Hematopoietic multipotent progenitor cell treated with erythropoietin and hydrocortisone succinate and interleukin-3 and kit ligand, for 4 days (in vitro differentiated cells): ENCODE data around the gene EDA2R.

Source experiments
- DNase-seq: peaks from one replicate; pipeline ENCODE4 v3.0.0-alpha.2; 2015

EDA2R gene, protein sequence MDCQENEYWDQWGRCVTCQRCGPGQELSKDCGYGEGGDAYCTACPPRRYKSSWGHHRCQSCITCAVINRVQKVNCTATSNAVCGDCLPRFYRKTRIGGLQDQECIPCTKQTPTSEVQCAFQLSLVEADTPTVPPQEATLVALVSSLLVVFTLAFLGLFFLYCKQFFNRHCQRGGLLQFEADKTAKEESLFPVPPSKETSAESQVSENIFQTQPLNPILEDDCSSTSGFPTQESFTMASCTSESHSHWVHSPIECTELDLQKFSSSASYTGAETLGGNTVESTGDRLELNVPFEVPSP

GRCh38 chrX:66638591-66639500, at the start of gene EDA2R:
Gene EDA2R (minus strand): TSS chrX:66639078. CDS start chrX:66616020, 23,058 bp downstream.
- DNase-seq, result peak; percentile 67

- DNase-seq, result no peak
Measured at GRCh38 chrX:66684196-66684595, 45.3 kb upstream of the EDA2R start.

- DNase-seq, result no peak
Measured at GRCh38 chrX:66680451-66680850, 41.6 kb upstream of the EDA2R start.

DNA sequence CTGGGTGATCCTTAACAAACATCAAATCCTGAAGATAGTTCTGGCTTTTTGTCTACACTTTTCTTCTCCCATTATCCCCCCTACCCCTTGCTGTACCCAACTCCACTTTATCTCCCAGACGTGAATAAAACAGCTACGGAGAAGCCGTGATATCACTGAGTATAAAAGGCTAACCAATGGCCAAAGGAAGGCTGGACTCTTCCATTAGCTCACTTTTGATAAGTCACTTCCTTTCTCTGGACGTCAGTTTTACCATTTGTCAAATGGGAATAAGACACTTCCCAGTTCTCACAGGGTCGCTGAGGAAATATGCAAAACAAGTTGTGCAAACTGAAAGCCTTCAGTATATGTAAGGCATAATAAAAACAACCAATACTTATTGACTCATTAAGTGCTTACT, 38.6 kb upstream of the EDA2R start:
- no peak for DNase-seq

DNA sequence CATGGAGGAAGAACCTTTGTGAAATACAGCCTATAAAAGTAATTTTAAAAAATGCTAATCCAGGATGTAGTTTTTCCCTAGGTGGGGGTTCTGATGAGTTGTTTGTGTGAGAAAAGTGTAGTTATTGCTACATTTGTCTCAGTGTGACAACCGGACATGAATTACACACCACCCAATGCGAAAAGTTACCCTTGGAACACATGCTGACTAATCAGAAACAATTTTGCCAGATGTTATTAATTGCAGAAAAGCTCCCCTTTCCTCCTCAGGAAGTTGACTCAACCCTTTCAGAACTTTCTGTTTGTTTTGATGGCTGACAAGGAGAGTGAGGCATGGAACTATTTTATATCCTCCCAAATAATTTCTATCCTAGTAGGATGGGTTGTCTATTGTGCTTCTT, 38.1 kb upstream of the EDA2R start:
- DNase-seq, result no peak

DNA sequence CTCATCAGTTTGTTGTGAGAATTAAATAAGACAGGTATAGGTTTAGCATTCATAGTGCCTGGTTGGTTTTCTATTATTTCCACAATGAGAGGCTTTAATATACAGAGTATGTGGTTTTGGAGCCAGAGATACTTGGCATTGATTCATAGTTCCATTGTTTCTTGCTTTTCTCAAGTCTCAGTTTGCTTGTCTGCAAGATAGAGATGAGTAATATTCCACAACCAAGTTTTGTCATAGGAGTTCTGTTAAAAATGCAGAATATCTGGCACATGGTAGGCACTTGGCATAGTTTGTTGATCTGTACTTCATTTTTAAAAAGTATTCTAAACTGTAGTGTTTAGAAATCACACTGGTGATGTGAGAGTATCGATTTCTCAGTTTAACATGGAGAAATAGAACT, 37.5 kb upstream of the EDA2R start:
- no peak for DNase-seq

- DNase-seq, result no peak
Measured at GRCh38 chrX:66675541-66675940, 36.7 kb upstream of the EDA2R start.

DNA sequence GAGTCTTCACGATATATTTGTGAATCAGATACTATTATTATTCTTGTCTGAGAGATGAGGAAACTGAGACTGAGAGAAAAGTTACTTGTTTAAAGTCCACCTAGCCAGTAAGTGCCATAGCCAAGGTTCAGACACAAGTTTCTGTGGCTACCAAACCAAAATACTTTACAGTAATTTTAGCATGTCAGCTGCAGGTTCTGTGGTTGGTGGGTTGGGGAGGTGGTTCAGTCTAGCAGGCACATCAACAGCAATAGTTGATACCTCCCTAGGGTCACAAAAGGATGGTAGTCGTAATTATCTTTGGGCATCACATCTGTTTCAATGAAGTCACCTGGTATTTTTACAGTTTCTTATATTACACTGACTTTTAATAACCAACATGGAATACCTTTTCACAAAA, 35.6 kb upstream of the EDA2R start:
- DNase-seq, result no peak

- no peak for DNase-seq
Measured at GRCh38 chrX:66672106-66672505, 33.2 kb upstream of the EDA2R start.

GRCh38 chrX:66654411-66654810, 15.5 kb upstream of the EDA2R start:
- DNase-seq, result peak; percentile 1

DNA sequence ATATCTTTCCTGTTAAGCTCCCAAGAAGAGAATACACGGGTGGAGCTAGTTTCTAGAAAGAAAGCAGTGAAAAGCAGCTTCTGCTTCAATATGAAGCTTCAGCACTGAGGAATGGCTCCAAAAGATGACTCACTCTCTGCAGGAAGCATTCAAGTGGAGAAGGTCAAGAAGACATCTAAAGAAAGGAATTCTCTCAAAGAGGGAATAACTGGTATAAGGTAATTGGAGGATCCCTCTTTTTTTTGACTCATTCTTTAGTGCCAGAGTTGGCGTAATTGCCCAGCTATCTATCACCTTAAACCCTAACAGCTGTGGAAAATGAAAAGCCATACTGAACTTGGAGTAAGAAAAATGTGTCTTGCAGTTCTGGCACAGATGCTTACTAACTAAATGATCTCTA, 3.5 kb downstream of the EDA2R start:
- no peak for DNase-seq

GRCh38 chrX:66634272-66634671, 4.6 kb downstream of the EDA2R start:
- no peak for DNase-seq

DNA sequence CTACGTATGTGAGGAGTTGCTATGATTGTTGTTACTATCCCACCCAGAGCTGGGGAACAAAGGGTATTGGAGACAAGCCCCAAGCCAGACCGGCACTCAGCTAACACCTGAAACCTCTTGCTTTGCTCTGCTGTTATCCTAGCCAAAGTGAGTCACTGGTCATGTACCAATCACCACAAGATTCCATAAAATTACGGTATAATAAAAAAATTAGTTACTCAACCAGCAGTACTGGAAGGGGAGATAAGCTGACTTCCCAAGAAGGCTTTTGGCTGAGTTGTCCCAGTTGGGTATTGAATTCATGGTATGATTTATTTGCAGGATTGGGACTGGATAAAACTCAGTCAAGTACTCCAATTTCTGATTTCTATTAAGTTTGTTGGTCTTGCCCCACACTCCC, 5.3 kb downstream of the EDA2R start:
- DNase-seq, result no peak

DNA sequence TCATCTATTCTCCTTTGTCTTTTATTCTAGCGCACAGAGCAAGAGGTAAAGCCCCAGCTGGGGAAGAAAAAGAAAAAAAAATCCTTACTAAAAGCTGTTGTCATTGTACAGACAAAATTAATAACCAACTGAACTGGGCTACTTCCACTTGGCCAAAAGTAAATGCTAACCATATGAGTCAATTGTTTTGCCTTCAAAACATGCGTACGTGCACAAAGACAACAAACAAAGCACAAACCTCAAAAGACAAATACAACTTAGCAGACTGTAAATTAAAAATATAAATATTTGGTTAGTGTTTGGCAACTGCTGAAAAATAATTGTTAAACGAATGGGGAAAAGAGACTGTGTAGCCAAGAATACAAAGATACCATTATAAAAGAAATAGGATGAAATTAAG, 5.9 kb downstream of the EDA2R start:
- no peak for DNase-seq

GRCh38 chrX:66632473-66632872, 6.4 kb downstream of the EDA2R start:
- no peak for DNase-seq

GRCh38 chrX:66625525-66625924, 13.4 kb downstream of the EDA2R start:
- no peak for DNase-seq

DNA sequence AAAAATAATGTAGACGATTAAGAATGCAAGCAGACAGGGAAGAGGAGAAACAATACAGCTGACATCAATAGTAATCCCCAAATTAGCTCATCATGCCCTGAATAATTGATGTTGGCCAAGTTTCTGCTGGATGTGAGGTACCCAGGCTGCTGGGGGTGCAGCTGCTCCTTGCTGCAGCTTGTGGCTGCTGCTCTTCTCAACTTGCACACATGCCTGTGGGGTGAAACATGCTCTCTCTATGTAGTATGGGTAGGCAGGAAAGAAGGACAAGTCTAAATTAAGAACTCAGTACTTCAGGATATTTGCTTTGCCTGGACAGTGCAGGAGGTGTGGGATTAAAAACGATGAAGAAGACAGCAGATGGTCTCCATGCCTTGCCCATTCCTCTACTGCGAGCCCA, 16.7 kb downstream of the EDA2R start:
- DNase-seq, result no peak

GRCh38 chrX:66616944-66617343, 21.9 kb downstream of the EDA2R start:
- no peak for DNase-seq

DNA sequence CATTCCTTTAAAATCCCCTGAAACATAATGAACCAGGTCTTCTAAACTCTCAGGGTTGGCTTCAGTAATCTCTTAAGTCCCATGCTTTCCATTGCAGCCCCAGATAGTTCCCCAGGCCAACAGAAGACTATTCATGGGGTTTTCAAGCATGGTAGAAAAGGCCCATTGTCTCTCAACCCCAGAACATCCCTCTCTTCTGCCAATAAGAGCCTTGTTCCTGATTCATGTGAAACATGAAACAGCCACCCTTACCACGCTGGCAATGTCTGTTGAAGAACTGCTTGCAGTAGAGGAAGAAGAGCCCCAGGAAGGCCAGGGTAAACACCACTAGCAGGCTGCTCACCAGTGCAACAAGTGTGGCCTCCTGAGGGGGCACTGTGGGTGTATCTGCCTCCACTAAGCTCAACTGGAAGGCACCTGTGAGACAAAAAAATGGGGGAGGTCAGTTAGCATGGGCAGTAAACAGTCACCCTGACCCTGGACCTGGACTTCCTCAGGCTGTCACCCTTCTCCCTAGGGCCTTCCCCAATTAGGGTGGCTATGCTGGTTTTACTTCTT, 36.4 kb downstream of the EDA2R start:
- DNase-seq, result no peak

- no peak for DNase-seq
Measured at GRCh38 chrX:66601522-66601921, 37.4 kb downstream of the EDA2R start.

DNA sequence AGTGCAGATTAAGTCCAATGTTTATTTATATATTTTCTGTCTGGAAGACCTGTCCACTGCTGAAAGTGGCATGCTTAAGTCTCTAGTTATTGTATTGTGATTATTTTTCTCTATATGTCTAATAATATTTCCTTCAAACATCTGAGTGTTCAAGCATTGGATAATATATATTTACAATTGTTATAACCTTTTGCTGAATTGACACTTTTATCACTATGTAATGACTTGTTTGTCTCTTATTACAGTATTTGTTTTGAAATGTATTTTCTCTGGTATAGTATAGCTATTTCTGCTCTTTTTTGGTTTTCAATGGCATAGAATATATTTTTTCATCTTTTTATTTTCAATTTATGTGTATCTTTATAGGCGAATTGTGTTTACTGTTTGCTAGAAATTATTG, 59.7 kb downstream of the EDA2R start:
- DNase-seq, result no peak

DNA sequence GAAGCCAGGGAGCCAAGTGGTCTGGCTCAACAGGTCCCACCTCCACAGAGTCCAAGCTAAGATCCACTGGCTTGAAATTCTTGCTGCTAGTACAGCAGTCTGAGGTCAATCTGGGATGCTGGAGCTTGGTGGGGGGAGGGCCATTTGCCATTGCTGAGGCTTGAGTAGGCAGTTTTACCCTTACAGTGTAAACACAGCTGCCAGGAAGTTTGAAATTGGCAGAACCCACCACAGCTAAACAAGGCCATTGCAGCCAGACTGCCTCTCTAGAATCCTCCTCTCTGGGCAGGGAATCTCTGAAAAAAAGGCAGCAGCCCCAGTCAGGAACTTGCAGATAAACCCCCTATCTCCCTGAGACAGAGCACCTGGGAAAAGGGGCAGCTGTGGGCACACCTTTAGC, 84.9 kb downstream of the EDA2R start:
- DNase-seq, result no peak

DNA sequence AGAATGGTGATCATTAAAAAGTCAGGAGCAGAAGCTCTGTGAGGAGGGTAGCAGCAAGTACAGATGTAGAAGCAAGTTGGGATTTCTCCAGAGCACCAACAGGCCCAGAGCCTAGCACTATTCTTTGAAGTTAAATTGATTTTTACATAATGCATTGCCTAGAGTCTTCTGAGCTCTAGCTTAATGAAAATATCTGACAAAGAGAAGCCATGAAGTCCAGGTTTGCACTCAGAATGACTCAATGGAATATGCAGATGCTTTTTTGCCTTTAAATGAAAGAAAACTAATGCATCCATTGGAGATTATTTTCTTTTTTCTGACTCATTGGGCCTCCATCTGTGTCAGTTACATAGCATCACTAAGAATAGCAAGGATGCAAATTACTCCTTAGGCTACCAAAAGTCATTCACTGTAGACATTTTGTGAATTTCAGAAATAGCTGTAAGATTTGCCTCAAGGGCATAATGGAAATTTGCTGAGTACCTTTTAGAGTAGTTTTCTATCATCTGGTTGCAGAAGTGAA, 91.0 kb downstream of the EDA2R start:
- DNase-seq, result no peak
